HepG2 (cell line): ENCODE results near the gene INPP1. TPM values are rescaled to one million over a fixed set of nuclear protein-coding genes. Genes with fewer than 3 reads are reported as not detected.

Experiments
- ATAC-seq: fragments of 200-7000 bp; cut with Tn5 transposase; 3 replicates; pipeline ENCODE4 v1.9.1; 2020; ENCODE audit warnings: mild to moderate bottlenecking, moderate library complexity
- BruUV-seq: library from RNA; stranded (reverse); fragments of 400-500 nt; replicated peaks from 2 replicates; lab custom pipeline; 2021; lab: Mats Ljungman, UMichigan
- CTCF ChIA-PET: fragments of 300-600 bp; formaldehyde crosslinking; extraction: SDS; loops from one replicate; lab custom pipeline; 2021; ENCODE audit warnings: low total read pairs, inconsistent platforms, low intra/inter-chr PET ratio; lab: Yijun Ruan, JAX
- POLR2A ChIA-PET: fragments of 350-600 bp; sonication (Branson Sonifier 250); formaldehyde crosslinking; loops from one replicate; lab custom pipeline; 2020; ENCODE audit warnings: antibody characterized with exemption, inconsistent platforms; lab: Yijun Ruan, JAX
- DNase-seq: peaks from one replicate; pipeline ENCODE4 v3.0.0-alpha.2; 2015; ENCODE audit warnings: low spot score
- FAIRE-seq: peaks from 3 replicates; lab custom pipeline; 2011; peaks lifted over from hg19 to GRCh38; lab: Jason Lieb, UNC
- H2AFZ ChIP-seq: one replicate; pipeline ENCODE4 v1.6.1; 2011; ENCODE audit warnings: low read length, inconsistent platforms
- H3K27ac ChIP-seq: fragments of 300-600 bp; 3 replicates; pipeline ENCODE4 v1.8.0; 2011; ENCODE audit warnings: mixed run types, mild to moderate bottlenecking, mixed read lengths, low read length, inconsistent platforms; ENCODE audit not compliant: insufficient read depth; ENCODE audit errors: extremely low read length
- H3K27me3 ChIP-seq, 2 experiments: fragments of 200-600 bp in 1 of 2; 2 replicates in 1 of 2; 3 replicates in 1 of 2; pipeline versions ENCODE4 v1.6.0 to v1.8.0; 2011; ENCODE audit warnings: low read length in 2 of 2, mild to moderate bottlenecking in 2 of 2, moderate library complexity in 2 of 2, inconsistent platforms in 1 of 2; ENCODE audit not compliant: insufficient read depth in 2 of 2, control insufficient read depth in 1 of 2
- H3K36me3 ChIP-seq, 2 experiments: fragments of 200-600 bp in 1 of 2; replicated peaks in 1 of 2; 2 replicates in 1 of 2; 3 replicates in 1 of 2; pipeline versions ENCODE4 v1.5.1 to v1.8.0; 2011; ENCODE audit warnings: low read length in 2 of 2, inconsistent platforms in 1 of 2; ENCODE audit not compliant: insufficient read depth in 2 of 2, control insufficient read depth in 1 of 2
- H3K4me1 ChIP-seq: 2 replicates; pipeline ENCODE4 v1.5.1; 2012; ENCODE audit warnings: low read length, inconsistent platforms; ENCODE audit not compliant: insufficient read depth
- H3K4me2 ChIP-seq: 2 replicates; pipeline ENCODE4 v1.6.0; 2011; ENCODE audit warnings: low read depth, low read length, inconsistent platforms
- H3K4me3 ChIP-seq, 3 experiments: fragments of 200-600 bp in 1 of 3; sonication (generic), shearing (Covaris generic) in 1 of 3; replicated peaks in 1 of 3; 2 replicates each; pipeline ENCODE4 v1.5.1; 2011 to 2016; ENCODE audit warnings: low read length in 3 of 3, inconsistent platforms in 2 of 3, low read depth in 2 of 3, mild to moderate bottlenecking in 2 of 3, control low read depth in 1 of 3, mixed read lengths in 1 of 3; ENCODE audit not compliant: insufficient read depth in 1 of 3
- H3K79me2 ChIP-seq: one replicate; pipeline ENCODE4 v1.6.1; 2011; ENCODE audit warnings: low read length, inconsistent platforms; ENCODE audit not compliant: insufficient read depth
- H3K9ac ChIP-seq: 2 replicates; pipeline ENCODE4 v1.6.0; 2011; ENCODE audit warnings: mild to moderate bottlenecking, low read depth, low read length, inconsistent platforms; ENCODE audit not compliant: insufficient read depth
- H3K9me3 ChIP-seq: 2 replicates; pipeline ENCODE4 v1.5.1; 2012; ENCODE audit warnings: mild to moderate bottlenecking, low read length
- H4K20me1 ChIP-seq: 2 replicates; pipeline ENCODE4 v1.6.0; 2011; ENCODE audit warnings: inconsistent platforms, mild to moderate bottlenecking, low read length, moderate library complexity; ENCODE audit not compliant: insufficient read depth
- BHLHE40 ChIP-seq: IDR thresholded peaks from 2 replicates; pipeline ENCODE4 v1.6.1; 2011; ENCODE audit warnings: low read length, improper control_type of control experiment
- EP300 ChIP-seq, 3 experiments: sonication (generic) in 1 of 3; formaldehyde crosslinking in 1 of 3; IDR thresholded peaks; 2 replicates each; pipeline versions ENCODE4 v1.5.1 to v1.6.1; 2011 to 2020; ENCODE audit warnings: low read depth in 2 of 3, low read length in 2 of 3, borderline replicate concordance in 1 of 3, improper control_type of control experiment in 1 of 3, mild to moderate bottlenecking in 1 of 3, missing genetic modification reagents in 1 of 3, moderate library complexity in 1 of 3
- GPBP1L1 ChIP-seq: sonication (generic); formaldehyde crosslinking; IDR thresholded peaks from 2 replicates; pipeline ENCODE4 v1.5.0; 2020; ENCODE audit warnings: mild to moderate bottlenecking, missing genetic modification reagents
- HNRNPH1 ChIP-seq: fragments of 200-400 bp; formaldehyde crosslinking; optimal IDR thresholded peaks from 2 replicates; pipeline ENCODE3; 2017; ENCODE audit warnings: mild to moderate bottlenecking, low read depth, low read length
- NFATC3 ChIP-seq: sonication (generic); formaldehyde crosslinking; IDR thresholded peaks from 2 replicates; pipeline ENCODE4 v1.5.1; 2020; ENCODE audit warnings: mild to moderate bottlenecking, missing genetic modification reagents
- NFIC ChIP-seq: IDR thresholded peaks from 2 replicates; pipeline ENCODE4 v1.6.1; 2012; ENCODE audit warnings: mild to moderate bottlenecking, low read length, inconsistent platforms
- SMAD9 ChIP-seq: sonication (generic); formaldehyde crosslinking; IDR thresholded peaks from 2 replicates; pipeline ENCODE4 v1.5.1; 2020; ENCODE audit warnings: mild to moderate bottlenecking, missing genetic modification reagents
- YY1 ChIP-seq: IDR thresholded peaks from 2 replicates; pipeline ENCODE4 v1.6.1; 2011; ENCODE audit warnings: low read length, low read depth, moderate library complexity, mild to moderate bottlenecking; ENCODE audit not compliant: insufficient read depth, insufficient replicate concordance
- ZFP36L2 ChIP-seq: sonication (generic); formaldehyde crosslinking; IDR thresholded peaks from 2 replicates; pipeline ENCODE4 v1.4.0; 2020; ENCODE audit warnings: missing genetic modification reagents
- ZNF605 ChIP-seq: sonication (generic); formaldehyde crosslinking; IDR thresholded peaks from 2 replicates; pipeline ENCODE4 v1.8.0; 2022; ENCODE audit warnings: mild to moderate bottlenecking, missing genetic modification reagents
- in situ Hi-C: cut with HindIII; loops from 2 replicates; pipeline ENCODE4 v1.10.0; 2017; ENCODE audit warnings: low pct_unique_long_range_greater_than_20kb; ENCODE audit not compliant: extremely low pct_ligation_motif_present
- intact Hi-C: fragments of 100-400 bp; cut with micrococcal nuclease; formaldehyde crosslinking; loops from one replicate; pipeline ENCODE4 v1.10.0; 2022; ENCODE audit not compliant: unreplicated experiment
- polyA plus RNA-seq, 8 experiments: library from polyadenylated mRNA; depleted of rRNA in 3 of 8; stranded (reverse) in 7 of 8; unstranded in 1 of 8; fragments of >200 nt; fragmentation: Illumina TruSeq in 4 of 8; extraction: Trizol in 4 of 8; gene quantifications; 2 replicates each; pipeline versions ENCODE4 v1.2.1 to v1.2.3, GENCODE V29; 2011 to 2016; ENCODE audit warnings: low read depth in 4 of 8, missing spikeins in 1 of 8, mixed read lengths in 1 of 8; ENCODE audit not compliant: insufficient read depth in 1 of 8
- total RNA-seq, 5 experiments: library from RNA; depleted of rRNA; stranded (reverse); fragments of >200 nt; fragmentation: Illumina TruSeq; extraction: Trizol; gene quantifications; 2 replicates each; pipeline ENCODE4 v1.2.3, GENCODE V29; 2016; ENCODE audit warnings: low read depth in 1 of 5
- TF ChIP-seq, protein P1 (sequence below): sonication (generic); formaldehyde crosslinking; IDR thresholded peaks from one replicate; pipeline ENCODE4 v1.5.1; 2020; ENCODE audit warnings: mild to moderate bottlenecking, missing genetic modification reagents; ENCODE audit errors: not compliant biosample characterization
- TF ChIP-seq, protein P2 (sequence below): sonication (generic); formaldehyde crosslinking; IDR thresholded peaks from 2 replicates; pipeline ENCODE4 v1.4.0; 2020; ENCODE audit warnings: mild to moderate bottlenecking, missing genetic modification reagents

INPP1 gene
- total and polyA plus RNA-seq, 2 of the 13 experiments (the other 11 are each of a cell fraction or from before 2014, with no cell fraction given): 10.0 to 13.3 TPM

DNA sequence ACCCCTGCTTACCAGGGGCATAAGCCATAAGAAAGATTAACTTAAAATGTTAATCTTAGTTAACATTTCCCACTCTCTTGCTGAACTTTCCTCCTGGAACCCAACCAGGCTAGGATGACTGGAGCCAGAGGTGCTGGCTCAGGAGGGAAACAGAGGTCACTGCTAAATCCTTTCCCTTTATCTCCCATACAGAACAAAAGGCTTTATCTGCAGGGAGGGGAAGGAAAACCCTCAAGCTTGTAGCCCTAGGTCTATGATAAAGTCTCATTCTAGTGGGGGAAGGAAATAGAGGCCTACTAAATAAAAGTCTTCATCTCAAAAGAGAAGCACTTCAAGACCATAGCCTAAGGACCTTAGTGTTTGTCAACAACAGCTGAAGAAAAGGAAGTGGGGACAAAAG lies 42.4 kb upstream of the INPP1 start:
- H3K27ac ChIP-seq: no peak overlapping the region
- POLR2A ChIA-PET: no interaction called here

More for the DNA sequence above, 42.4 kb upstream of the INPP1 start:
- no peak for ATAC-seq
- Histone ChIP-seq H2AFZ (no peak overlapping the region), H3K4me3 (no peak overlapping the region), H3K9ac (no peak overlapping the region)
- BruUV-seq: no TSS peak
- TF ChIP-seq ZNF605: no peak
- TF ChIP-seq SMAD9 (CRISPR knock-in tag): no peak
- no peak for TF ChIP-seq ZFP36L2 (CRISPR knock-in tag)
- TF ChIP-seq, protein P1, sequence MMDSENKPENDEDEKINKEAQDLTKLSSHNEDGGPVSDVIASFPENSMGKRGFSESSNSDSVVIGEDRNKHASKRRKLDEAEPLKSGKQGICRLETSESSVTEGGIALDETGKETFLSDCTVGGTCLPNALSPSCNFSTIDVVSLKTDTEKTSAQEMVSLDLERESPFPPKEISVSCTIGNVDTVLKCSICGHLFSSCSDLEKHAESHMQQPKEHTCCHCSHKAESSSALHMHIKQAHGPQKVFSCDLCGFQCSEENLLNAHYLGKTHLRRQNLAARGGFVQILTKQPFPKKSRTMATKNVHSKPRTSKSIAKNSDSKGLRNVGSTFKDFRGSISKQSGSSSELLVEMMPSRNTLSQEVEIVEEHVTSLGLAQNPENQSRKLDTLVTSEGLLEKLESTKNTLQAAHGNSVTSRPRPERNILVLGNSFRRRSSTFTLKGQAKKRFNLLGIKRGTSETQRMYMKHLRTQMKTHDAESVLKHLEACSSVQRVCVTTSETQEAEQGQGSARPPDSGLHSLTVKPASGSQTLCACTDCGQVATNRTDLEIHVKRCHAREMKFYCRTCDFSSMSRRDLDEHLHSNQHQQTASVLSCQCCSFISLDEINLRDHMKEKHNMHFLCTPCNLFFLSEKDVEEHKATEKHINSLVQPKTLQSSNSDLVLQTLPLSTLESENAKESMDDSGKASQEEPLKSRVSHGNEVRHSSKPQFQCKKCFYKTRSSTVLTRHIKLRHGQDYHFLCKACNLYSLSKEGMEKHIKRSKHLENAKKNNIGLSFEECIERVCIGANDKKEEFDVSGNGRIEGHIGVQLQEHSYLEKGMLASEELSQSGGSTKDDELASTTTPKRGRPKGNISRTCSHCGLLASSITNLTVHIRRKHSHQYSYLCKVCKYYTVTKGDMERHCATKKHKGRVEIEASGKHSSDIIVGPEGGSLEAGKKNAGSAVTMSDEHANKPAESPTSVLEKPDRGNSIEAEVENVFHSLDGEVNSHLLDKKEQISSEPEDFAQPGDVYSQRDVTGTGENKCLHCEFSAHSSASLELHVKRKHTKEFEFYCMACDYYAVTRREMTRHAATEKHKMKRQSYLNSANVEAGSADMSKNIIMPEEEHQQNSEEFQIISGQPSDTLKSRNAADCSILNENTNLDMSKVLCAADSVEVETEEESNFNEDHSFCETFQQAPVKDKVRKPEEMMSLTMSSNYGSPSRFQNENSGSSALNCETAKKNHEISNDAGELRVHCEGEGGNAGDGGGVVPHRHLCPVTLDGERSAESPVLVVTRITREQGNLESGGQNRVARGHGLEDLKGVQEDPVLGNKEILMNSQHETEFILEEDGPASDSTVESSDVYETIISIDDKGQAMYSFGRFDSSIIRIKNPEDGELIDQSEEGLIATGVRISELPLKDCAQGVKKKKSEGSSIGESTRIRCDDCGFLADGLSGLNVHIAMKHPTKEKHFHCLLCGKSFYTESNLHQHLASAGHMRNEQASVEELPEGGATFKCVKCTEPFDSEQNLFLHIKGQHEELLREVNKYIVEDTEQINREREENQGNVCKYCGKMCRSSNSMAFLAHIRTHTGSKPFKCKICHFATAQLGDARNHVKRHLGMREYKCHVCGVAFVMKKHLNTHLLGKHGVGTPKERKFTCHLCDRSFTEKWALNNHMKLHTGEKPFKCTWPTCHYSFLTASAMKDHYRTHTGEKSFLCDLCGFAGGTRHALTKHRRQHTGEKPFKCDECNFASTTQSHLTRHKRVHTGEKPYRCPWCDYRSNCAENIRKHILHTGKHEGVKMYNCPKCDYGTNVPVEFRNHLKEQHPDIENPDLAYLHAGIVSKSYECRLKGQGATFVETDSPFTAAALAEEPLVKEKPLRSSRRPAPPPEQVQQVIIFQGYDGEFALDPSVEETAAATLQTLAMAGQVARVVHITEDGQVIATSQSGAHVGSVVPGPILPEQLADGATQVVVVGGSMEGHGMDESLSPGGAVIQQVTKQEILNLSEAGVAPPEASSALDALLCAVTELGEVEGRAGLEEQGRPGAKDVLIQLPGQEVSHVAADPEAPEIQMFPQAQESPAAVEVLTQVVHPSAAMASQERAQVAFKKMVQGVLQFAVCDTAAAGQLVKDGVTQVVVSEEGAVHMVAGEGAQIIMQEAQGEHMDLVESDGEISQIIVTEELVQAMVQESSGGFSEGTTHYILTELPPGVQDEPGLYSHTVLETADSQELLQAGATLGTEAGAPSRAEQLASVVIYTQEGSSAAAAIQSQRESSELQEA (CRISPR knock-in tag): no peak
- no peak for TF ChIP-seq NFIC
- TF ChIP-seq EP300 (IDR thresholded peaks at IDR 0.05; ENCODE audit: low read depth in 2 of 2, low read length in 2 of 2): no peak
- TF ChIP-seq EP300 (CRISPR knock-in tag; IDR thresholded peaks at IDR 0.05; ENCODE audit: borderline replicate concordance): no peak
- TF ChIP-seq GPBP1L1 (CRISPR knock-in tag): no peak
- no peak for TF ChIP-seq HNRNPH1
- no peak for TF ChIP-seq BHLHE40
- TF ChIP-seq, protein P2, sequence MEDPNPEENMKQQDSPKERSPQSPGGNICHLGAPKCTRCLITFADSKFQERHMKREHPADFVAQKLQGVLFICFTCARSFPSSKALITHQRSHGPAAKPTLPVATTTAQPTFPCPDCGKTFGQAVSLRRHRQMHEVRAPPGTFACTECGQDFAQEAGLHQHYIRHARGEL (CRISPR knock-in tag): no peak
- no peak for TF ChIP-seq NFATC3 (CRISPR knock-in tag)
- no peak for TF ChIP-seq YY1
- TF ChIP-seq, all 625 proteins: peak for 0
- in situ Hi-C loops (no loop called here), intact Hi-C loops (no loop called here)
- Histone ChIP-seq H3K4me2 (no peak overlapping the region), H3K79me2 (peaks cover 5% of the 10 kb centered on the region), H3K9me3 (no peaks in the 10 kb centered on the region), H3K27me3 (no peaks in the 10 kb centered on the region), H3K4me1 (no peaks in the 10 kb centered on the region), H4K20me1 (no peaks in the 10 kb centered on the region), H3K36me3 (peaks cover 7 to 20% of the 10 kb centered on the region in 2 experiments; a peak in 4 of 5 replicates)
- CTCF ChIA-PET: no interaction called here
- DNase-seq (no peak), FAIRE-seq (no peak)
